Mammary epithelial cell (primary cell): ENCODE measurements around the gene GON4L.

ENCODE experiments used
- CTCF ChIP-seq, 2 donors: IDR thresholded peaks in 1 of 2; conservative IDR thresholded peaks in 1 of 2; 2 replicates each; pipeline ENCODE4 v1.5.1; 2011 to 2012; ENCODE audit warnings: inconsistent platforms in 2 of 2, low read length in 2 of 2, mild to moderate bottlenecking in 2 of 2, control low read depth in 1 of 2, low read depth in 1 of 2; ENCODE audit not compliant: insufficient read depth in 1 of 2; ENCODE audit errors: extremely low read depth in 1 of 2
- EZH2 ChIP-seq: IDR thresholded peaks from 2 replicates; pipeline ENCODE4 v1.6.1; 2012; ENCODE audit warnings: low read length, inconsistent platforms, borderline replicate concordance

GRCh38 chr1:155856975-155857930, at the start of gene GON4L:
- TF ChIP-seq CTCF (conservative IDR thresholded peaks at IDR 0.05 in 1 of 2, IDR thresholded peaks at IDR 0.05 in 1 of 2; ENCODE audit: extremely low read depth in 1 of 2, insufficient read depth in 1 of 2, low read depth in 1 of 2, low read length in 2 of 2) (no peak), EZH2 (no peak)
